H1 (cell line): Measurements from ENCODE around the gene TSEN34. TPM values are rescaled to one million over a fixed set of nuclear protein-coding genes. Genes with fewer than 3 reads are reported as not detected.

Source experiments
- CHD7 ChIP-seq: fragments of 300-600 bp; sonication (generic); IDR thresholded peaks from 2 replicates; pipeline ENCODE4 v1.7.1; 2012; ENCODE audit warnings: low read length, moderate library complexity, mild to moderate bottlenecking, inconsistent platforms; ENCODE audit not compliant: insufficient replicate concordance
- HDAC6 ChIP-seq: IDR thresholded peaks from one replicate; pipeline ENCODE4 v1.7.1; 2012; ENCODE audit warnings: low read depth, mild to moderate bottlenecking, inconsistent platforms, low read length, moderate library complexity
- POLR2AphosphoS5 ChIP-seq: IDR thresholded peaks from 2 replicates; pipeline ENCODE4 v1.6.1; 2011; ENCODE audit warnings: low read depth, low read length
- TBP ChIP-seq: IDR thresholded peaks from 2 replicates; pipeline ENCODE4 v1.6.1; 2011; ENCODE audit warnings: low read depth, low read length, improper control_type of control experiment
- polyA plus RNA-seq, 7 experiments: library from polyadenylated mRNA; depleted of rRNA in 3 of 7; stranded (reverse) in 5 of 7; unstranded in 2 of 7; fragments of >200 nt in 5 of 7; fragments of 200-250 nt in 2 of 7; gene quantifications; 1 replicate in 5 of 7; 2 replicates in 1 of 7; 4 replicates in 1 of 7; pipeline versions ENCODE4 v1.2.1 to v1.2.3, GENCODE V29; 2011 to 2013; ENCODE audit warnings: missing spikeins in 2 of 7, mixed read lengths in 2 of 7
- total RNA-seq: library from RNA; stranded (reverse); fragmentation: NEBNext Ultra II Directional; extraction: Animal tissue kit (Norgen Biotek cat#: 25700); gene quantifications from 2 replicates; pipeline ENCODE4 v1.2.1, GENCODE V29; 2021

TSEN34 gene
- total and polyA plus RNA-seq, 2 of the 8 experiments (the other 6 are each of a cell fraction or from before 2014, with no cell fraction given), result 22.5 to 52.3 TPM

- TF ChIP-seq CHD7 (no peak), TBP (no peak; the same call in 1 of the 2 replicates), HDAC6 (no peak), POLR2AphosphoS5 (no peak)
These were observed 551 bp upstream of the TSEN34 start (continued) for GRCh38 chr19:54190503-54191010.
